PC-9 (cell line): ENCODE results near the gene ACTR8. TPM values are rescaled to one million over a fixed set of nuclear protein-coding genes. Genes with fewer than 3 reads are reported as not detected.
"Not testable (repeated sequence)": the region's sequence is repeated elsewhere in the genome, so short reads cannot be mapped to it uniquely, and the experiment has no call there.

Experiments
- Bru-seq: library from RNA; stranded (reverse); fragments of 400-500 nt; gene quantifications from one replicate; lab custom pipeline; 2021; lab: Mats Ljungman, UMichigan
- BruChase-seq, 2 experiments: library from RNA; stranded (reverse); fragments of 400-500 nt; gene quantifications; one replicate each; lab custom pipeline; 2021; lab: Mats Ljungman, UMichigan
- BruUV-seq: library from RNA; stranded (reverse); fragments of 400-500 nt; replicated peaks from 2 replicates; lab custom pipeline; 2021; lab: Mats Ljungman, UMichigan
- CTCF ChIA-PET: fragments of 300-600 bp; sonication (Branson Sonifier 250); formaldehyde crosslinking; loops from one replicate; lab custom pipeline; 2022; ENCODE audit warnings: antibody characterized with exemption; lab: Charles Lee
- POLR2A ChIA-PET: fragments of 300-600 bp; sonication (Branson Sonifier 250); formaldehyde crosslinking; loops from one replicate; lab custom pipeline; 2022; ENCODE audit warnings: antibody characterized with exemption; ENCODE audit not compliant: unreplicated experiment; lab: Charles Lee
- DNase-seq, 2 experiments: peaks; one replicate each; pipeline versions ENCODE4 v3.0.0 to v3.0.0-alpha.2; 2015 to 2022; ENCODE audit warnings: mixed read lengths in 1 of 2
- H2AFZ ChIP-seq: fragments of 200-600 bp; sonication (generic); 2 replicates; pipeline ENCODE4 v1.8.1; 2017; ENCODE audit warnings: antibody characterized with exemption
- H3F3A ChIP-seq: fragments of 200-600 bp; sonication (generic); 2 replicates; pipeline ENCODE4 v1.8.1; 2017; ENCODE audit warnings: antibody characterized with exemption, mild to moderate bottlenecking, low read depth; ENCODE audit not compliant: insufficient read depth
- H3K27ac ChIP-seq: fragments of 200-600 bp; sonication (generic); 2 replicates; pipeline ENCODE4 v1.6.1; 2016; ENCODE audit warnings: mixed run types
- H3K27me3 ChIP-seq: fragments of 200-600 bp; sonication (generic); 2 replicates; pipeline ENCODE4 v1.6.1; 2016; ENCODE audit warnings: low read depth, mixed run types; ENCODE audit not compliant: insufficient read depth
- H3K36me3 ChIP-seq: fragments of 200-600 bp; sonication (generic); 2 replicates; pipeline ENCODE4 v1.6.1; 2016; ENCODE audit warnings: low read depth, mixed run types
- H3K4me1 ChIP-seq: fragments of 200-600 bp; sonication (generic); replicated peaks from 2 replicates; pipeline ENCODE4 v1.6.1; 2016; ENCODE audit warnings: mixed run types; ENCODE audit not compliant: insufficient read depth
- H3K4me2 ChIP-seq: fragments of 200-600 bp; sonication (generic); 2 replicates; pipeline ENCODE4 v1.6.1; 2017; ENCODE audit warnings: mixed run types
- H3K4me3 ChIP-seq: fragments of 200-600 bp; sonication (generic); 2 replicates; pipeline ENCODE4 v1.6.1; 2016; ENCODE audit warnings: mixed run types
- H3K79me2 ChIP-seq: fragments of 200-600 bp; sonication (generic); 2 replicates; pipeline ENCODE4 v1.6.1; 2017; ENCODE audit warnings: low read depth, mixed run types
- H3K9me2 ChIP-seq: fragments of 200-600 bp; sonication (generic); 2 replicates; pipeline ENCODE4 v1.8.1; 2017; ENCODE audit warnings: mild to moderate bottlenecking; ENCODE audit not compliant: insufficient read depth
- H3K9me3 ChIP-seq: fragments of 200-600 bp; sonication (generic); 2 replicates; pipeline ENCODE4 v1.8.1; 2016; ENCODE audit warnings: low read depth; ENCODE audit not compliant: insufficient read depth
- H4K20me1 ChIP-seq: fragments of 200-600 bp; sonication (generic); 2 replicates; pipeline ENCODE4 v1.8.1; 2017; ENCODE audit not compliant: insufficient read depth
- CTCF ChIP-seq: fragments of 200-600 bp; sonication (generic); conservative IDR thresholded peaks from 2 replicates; pipeline ENCODE4 v1.6.1; 2017; ENCODE audit warnings: mixed run types, antibody characterized with exemption, mild to moderate bottlenecking, moderate library complexity
- EZH2 ChIP-seq: fragments of 200-600 bp; sonication (generic); IDR thresholded peaks from 2 replicates; pipeline ENCODE4 v1.8.0; 2017; ENCODE audit warnings: antibody characterized with exemption, low read depth
- intact Hi-C: fragments of 100-400 bp; cut with micrococcal nuclease; formaldehyde crosslinking; loops from one replicate; pipeline ENCODE4 v1.10.0; 2022; ENCODE audit not compliant: unreplicated experiment
- long read RNA-seq: library from polyadenylated mRNA; stranded (forward); transcript quantifications from one replicate; pipeline ENCODE4 v2.0.0, GENCODE V29; 2022
- total RNA-seq: library from RNA; stranded (reverse); gene quantifications from 2 replicates; pipeline ENCODE4 v1.2.3, GENCODE V29; 2021

ACTR8 gene, protein sequence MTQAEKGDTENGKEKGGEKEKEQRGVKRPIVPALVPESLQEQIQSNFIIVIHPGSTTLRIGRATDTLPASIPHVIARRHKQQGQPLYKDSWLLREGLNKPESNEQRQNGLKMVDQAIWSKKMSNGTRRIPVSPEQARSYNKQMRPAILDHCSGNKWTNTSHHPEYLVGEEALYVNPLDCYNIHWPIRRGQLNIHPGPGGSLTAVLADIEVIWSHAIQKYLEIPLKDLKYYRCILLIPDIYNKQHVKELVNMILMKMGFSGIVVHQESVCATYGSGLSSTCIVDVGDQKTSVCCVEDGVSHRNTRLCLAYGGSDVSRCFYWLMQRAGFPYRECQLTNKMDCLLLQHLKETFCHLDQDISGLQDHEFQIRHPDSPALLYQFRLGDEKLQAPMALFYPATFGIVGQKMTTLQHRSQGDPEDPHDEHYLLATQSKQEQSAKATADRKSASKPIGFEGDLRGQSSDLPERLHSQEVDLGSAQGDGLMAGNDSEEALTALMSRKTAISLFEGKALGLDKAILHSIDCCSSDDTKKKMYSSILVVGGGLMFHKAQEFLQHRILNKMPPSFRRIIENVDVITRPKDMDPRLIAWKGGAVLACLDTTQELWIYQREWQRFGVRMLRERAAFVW
- 21.5 and 25.5 TPM in 2 replicates for total RNA-seq
- percentile 70 among the genes with signal in this experiment for Bru-seq, nascent RNA
- percentile 72 among the genes with signal in this experiment for BruChase-seq, experiment 1, labeled RNA remaining after a 2-hour chase
- percentile 76 among the genes with signal in this experiment for BruChase-seq, experiment 2, labeled RNA remaining after a 6-hour chase
- long read RNA-seq, transcript ACTR8-201 (13 exons, 3,629 nt) = major isoform, 13 of 18 reads
- long read RNA-seq, partial matches to known transcripts = 2 of 18 reads
- long read RNA-seq, other reads (novel, unspliced or antisense) = 3 of 18 reads

GRCh38 chr3:53881691-53882593 is at the start of gene ACTR8:
TSS of gene ACTR8 (minus strand) at chr3:53882152. CDS start at chr3:53882101, 51 bp downstream.
- no peaks in the 10 kb centered on the region; the same call in 1 of the 2 replicates for H3F3A ChIP-seq
- H3K4me2 ChIP-seq = peak within 1 kb of the TSS; percentile 95
- peak within 1 kb of the TSS; percentile 94 for H3K4me3 ChIP-seq
- CTCF ChIA-PET = no interaction called here
- no peaks in the 10 kb centered on the region for H4K20me1 ChIP-seq
- H3K27ac ChIP-seq = no peak within 1 kb of the TSS
- TF ChIP-seq CTCF (no peak), EZH2 (no peak)
- no peaks in the 10 kb centered on the region for H3K27me3 ChIP-seq
- no peaks in the 10 kb centered on the region for H3K9me2 ChIP-seq
- no peaks in the 10 kb centered on the region for H3K9me3 ChIP-seq
- peak; percentile 58 to 85 for DNase-seq
- POLR2A ChIA-PET = no interaction called here
- BruUV-seq = TSS peak; percentile 58
- H2AFZ ChIP-seq = peak within 1 kb of the TSS; percentile 88
- H3K4me1 ChIP-seq = peaks cover 9% of the 10 kb centered on the region
- intact Hi-C loops = loop anchor here (1.0 kb wide), 1 partner anchor 9 kb away; the partner anchor contains the start of gene SELENOK
- H3K36me3 ChIP-seq = peaks cover 16% of the 10 kb centered on the region; the same call in 1 of the 2 replicates
- peaks cover 14% of the 10 kb centered on the region for H3K79me2 ChIP-seq

DNA sequence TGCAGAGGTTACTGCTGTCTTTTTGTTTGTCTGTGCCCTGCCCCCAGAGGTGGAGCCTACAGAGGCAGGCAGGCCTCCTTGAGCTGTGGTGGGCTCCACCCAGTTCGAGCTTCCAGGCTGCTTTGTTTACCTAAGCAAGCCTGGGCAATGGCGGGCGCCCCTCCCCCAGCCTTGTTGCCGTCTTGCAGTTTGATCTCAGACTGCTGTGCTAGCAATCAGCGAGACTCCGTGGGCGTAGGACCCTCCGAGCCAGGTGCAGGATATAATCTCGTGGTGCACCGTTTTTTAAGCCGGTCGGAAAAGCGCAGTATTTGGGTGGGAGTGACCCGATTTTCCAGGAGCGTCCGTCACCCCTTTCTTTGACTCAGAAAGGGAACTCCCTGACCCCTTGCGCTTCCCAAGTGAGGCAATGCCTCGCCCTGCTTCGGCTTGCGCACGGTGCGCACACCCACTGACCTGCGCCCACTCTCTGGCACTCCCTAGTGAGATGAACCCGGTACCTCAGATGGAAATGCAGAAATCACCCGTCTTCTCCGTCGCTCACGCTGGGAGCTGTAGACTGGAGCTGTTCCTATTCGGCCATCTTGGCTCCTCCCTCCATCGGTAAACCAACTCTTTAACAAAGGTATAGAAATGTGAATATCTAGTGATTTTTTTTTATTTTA is 45.4 kb upstream of the ACTR8 start:
- H3K79me2 ChIP-seq, BruUV-seq, H3K27ac ChIP-seq, H3K27me3 ChIP-seq, intact Hi-C loops, H3K4me2 ChIP-seq, H3K9me3 ChIP-seq, H3K36me3 ChIP-seq, POLR2A ChIA-PET, CTCF ChIA-PET, H3K4me1 ChIP-seq, H2AFZ ChIP-seq, H3K9me2 ChIP-seq, H3F3A ChIP-seq, DNase-seq, H4K20me1 ChIP-seq, H3K4me3 ChIP-seq: not testable (repeated sequence)

- CTCF ChIA-PET = no interaction called here
- intact Hi-C loops = no loop called here
These were observed 39.3 kb upstream of the ACTR8 start for GRCh38 chr3:53921296-53921695.

More at GRCh38 chr3:53921296-53921695, 39.3 kb upstream of the ACTR8 start:
- Histone ChIP-seq H3F3A (no peaks in the 10 kb centered on the region), H2AFZ (no peak overlapping the region), H3K36me3 (no peaks in the 10 kb centered on the region), H4K20me1 (no peaks in the 10 kb centered on the region), H3K9me3 (no peaks in the 10 kb centered on the region), H3K27me3 (peaks cover 22% of the 10 kb centered on the region), H3K4me2 (no peak overlapping the region), H3K4me3 (no peak overlapping the region), H3K27ac (no peak overlapping the region), H3K79me2 (no peaks in the 10 kb centered on the region), H3K4me1 (no peaks in the 10 kb centered on the region), H3K9me2 (no peaks in the 10 kb centered on the region)
- TF ChIP-seq EZH2 (no peak), CTCF (peak; percentile 41)
- no peak for DNase-seq
- POLR2A ChIA-PET = no interaction called here
- BruUV-seq = no TSS peak
